AG20443 (cell line): ENCODE results near the gene ADH1A.
"Not testable (repeated sequence)": the region's sequence is repeated elsewhere in the genome, so short reads cannot be mapped to it uniquely, and the experiment has no call there.

ENCODE experiments used
- DNase-seq: peaks from one replicate; pipeline ENCODE4 v3.0.0; 2012; ENCODE audit warnings: low spot score, mixed read lengths

Gene ADH1A

GRCh38 chr4:99281261-99281660 lies 9.5 kb downstream of the ADH1A start:
- no peak for DNase-seq

DNA sequence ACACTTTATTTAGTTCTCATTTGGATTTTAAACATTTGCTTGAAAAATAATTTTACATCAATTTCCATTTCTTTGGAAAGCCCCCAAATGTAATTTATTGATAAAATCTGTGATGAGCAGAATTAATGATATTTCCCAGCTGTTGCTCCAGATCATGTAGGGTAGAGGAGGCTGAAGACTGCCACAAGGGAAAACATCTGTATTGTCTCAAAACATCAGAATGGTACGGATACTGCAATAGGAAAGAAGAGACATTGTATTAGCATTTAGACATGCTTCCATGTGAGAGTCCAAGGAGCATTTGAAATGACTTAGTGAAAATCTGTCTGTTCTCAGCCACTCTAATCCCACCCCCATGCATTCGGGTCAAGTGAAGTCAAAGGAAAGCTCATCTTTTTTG lies 14.4 kb downstream of the ADH1A start:
- no peak for DNase-seq

DNA sequence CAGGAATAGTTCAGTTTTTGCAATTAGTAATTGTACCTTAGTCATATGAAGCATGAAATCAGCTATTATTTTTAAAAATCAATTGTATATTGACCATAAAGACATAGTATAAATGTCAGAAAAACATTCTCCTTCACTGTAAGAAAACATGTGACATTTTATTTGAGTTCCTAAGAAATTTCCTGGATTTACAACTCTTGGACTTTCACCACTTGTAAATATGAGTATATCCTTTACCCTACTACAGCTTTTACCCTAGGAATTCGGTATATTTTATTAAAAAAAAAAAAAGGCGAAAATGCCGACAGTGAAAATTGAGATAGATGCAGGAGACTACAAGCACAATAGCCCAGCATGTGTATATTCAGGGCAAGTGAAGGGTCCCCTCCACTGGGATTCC lies 14.9 kb downstream of the ADH1A start:
- no peak for DNase-seq

- no peak for DNase-seq
Observed at GRCh38 chr4:99275050-99275449, 15.7 kb downstream of the ADH1A start.

- no peak for DNase-seq
Observed at GRCh38 chr4:99273704-99274103, 17.1 kb downstream of the ADH1A start.

GRCh38 chr4:99264927-99265326 lies 25.9 kb downstream of the ADH1A start:
- DNase-seq = no peak

DNA sequence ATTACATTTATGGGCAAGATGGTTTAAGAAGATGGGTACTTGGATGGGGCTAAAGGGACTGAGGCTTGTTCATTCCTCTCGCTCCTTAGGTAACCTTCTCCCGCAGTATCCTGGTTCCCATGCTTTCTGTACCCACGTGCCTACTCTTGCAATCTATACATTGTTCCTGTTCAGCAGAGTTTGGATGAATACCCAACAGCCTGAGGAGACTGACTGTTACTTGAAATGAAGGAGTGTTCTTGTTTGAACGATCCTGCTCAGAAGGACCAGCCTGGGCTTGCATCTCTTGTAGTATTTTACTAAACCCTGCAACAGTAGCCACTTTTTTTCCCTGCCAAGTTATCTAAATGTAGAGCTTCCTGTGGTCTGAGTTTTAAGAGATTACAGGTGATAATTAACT lies 38.0 kb downstream of the ADH1A start:
- no peak for DNase-seq

DNA sequence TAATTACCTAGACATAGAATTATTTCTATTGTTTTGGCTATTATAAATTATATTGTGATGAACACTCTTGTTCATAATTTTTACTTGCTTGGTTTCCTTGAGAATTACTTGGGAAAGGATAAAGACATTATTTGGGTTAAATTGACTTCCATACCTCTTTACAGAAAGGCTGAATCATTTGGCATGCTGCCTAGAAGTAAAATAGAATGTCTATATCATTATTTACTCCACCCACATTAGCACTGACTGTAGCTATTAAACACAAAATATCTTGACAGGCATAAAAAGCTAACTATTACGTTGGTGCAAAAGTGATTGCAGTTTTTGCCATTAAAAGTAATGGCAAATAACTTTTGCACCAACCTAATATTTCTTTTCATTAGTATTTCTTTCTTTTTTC lies 42.1 kb downstream of the ADH1A start:
- no peak for DNase-seq

DNA sequence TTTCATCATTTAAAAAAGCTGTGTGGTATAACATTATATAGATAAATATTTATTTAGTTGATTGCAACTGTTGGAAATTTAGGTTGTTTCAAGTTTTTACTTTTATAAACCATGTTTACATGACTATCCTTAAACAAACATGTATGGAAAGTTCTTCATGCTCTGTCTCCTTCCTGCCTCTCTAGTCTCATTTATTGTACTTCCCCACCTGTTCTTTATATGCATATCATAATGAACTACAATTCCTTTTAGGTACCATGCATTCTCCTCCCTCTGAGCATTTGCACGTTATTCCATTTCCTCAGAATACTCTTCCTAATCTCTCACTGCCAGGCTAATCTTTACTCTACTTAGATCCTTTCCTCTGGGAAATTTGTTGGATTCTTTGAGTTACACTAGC lies 54.8 kb downstream of the ADH1A start:
- no peak for DNase-seq

GRCh38 chr4:99234331-99235010 lies 56.3 kb downstream of the ADH1A start:
- peak; percentile 14 for DNase-seq

DNA sequence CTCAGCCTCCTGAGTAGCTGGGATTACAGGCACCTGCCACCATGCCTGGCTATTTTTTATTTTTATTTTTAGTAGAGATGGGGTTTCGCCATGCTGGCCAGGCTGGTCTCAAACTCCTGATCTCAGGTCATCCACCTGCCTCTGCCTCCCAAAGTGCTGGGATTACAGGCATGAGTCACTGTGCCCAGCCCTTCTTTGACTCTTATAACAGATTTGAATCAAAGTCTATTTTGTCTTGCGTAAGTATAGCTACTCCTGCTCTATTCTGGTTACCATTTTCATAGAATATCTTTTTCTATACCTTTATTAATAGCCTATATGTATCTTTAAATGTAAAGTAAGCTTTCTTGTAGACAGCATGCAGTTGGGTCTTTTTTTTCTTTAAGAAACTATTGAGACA lies 57.4 kb downstream of the ADH1A start:
- not testable (repeated sequence) for DNase-seq

DNA sequence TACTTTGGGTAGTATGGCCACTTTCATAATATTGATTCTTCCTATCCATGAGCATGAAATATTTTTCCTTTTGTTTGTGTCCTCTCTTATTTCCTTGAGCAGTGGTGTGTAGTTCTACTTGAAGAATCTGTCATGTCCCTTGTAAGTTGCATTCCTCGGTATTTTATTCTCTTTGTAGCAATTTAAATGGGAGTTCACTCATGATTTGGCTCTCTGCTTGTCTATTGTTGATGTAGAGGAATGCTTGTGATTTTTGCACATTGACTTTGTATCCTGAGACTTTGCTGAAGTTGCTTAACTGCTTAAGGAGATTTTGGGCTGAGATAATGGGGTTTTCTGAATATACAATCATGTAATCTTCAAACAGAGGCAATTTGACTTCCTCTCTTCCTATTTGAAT lies 62.1 kb downstream of the ADH1A start:
- DNase-seq = not testable (repeated sequence)

GRCh38 chr4:99227646-99228045 lies 63.1 kb downstream of the ADH1A start:
- not testable (repeated sequence) for DNase-seq
